ENCODE results near the gene DSCAM.

DSCAM gene

GRCh38 chr21:40641042-40641441 lies 205.9 kb downstream of the DSCAM start:
- DNase-seq = no peak

GRCh38 chr21:40640266-40640789 lies 206.6 kb downstream of the DSCAM start:
- no peak for DNase-seq

GRCh38 chr21:40639616-40640194 lies 207.3 kb downstream of the DSCAM start:
- DNase-seq = no peak

- no peak for DNase-seq
Measured at GRCh38 chr21:40638466-40639251, 208.3 kb downstream of the DSCAM start.

GRCh38 chr21:40636026-40636425 lies 210.9 kb downstream of the DSCAM start:
- no peak for DNase-seq

- DNase-seq = no peak
Measured at GRCh38 chr21:40635391-40635790, 211.6 kb downstream of the DSCAM start.

- no peak for DNase-seq
Measured at GRCh38 chr21:40634141-40634540, 212.8 kb downstream of the DSCAM start.

GRCh38 chr21:40633048-40633447 lies 213.9 kb downstream of the DSCAM start:
- no peak for DNase-seq

- no peak for DNase-seq
Measured at GRCh38 chr21:40631211-40631610, 215.7 kb downstream of the DSCAM start.

GRCh38 chr21:40625991-40626390 lies 221.0 kb downstream of the DSCAM start:
- no peak for DNase-seq

GRCh38 chr21:40623528-40623927 lies 223.4 kb downstream of the DSCAM start:
- DNase-seq = no peak

GRCh38 chr21:40622531-40622930 lies 224.4 kb downstream of the DSCAM start:
- no peak for DNase-seq

GRCh38 chr21:40620386-40621145 lies 226.4 kb downstream of the DSCAM start:
- no peak for DNase-seq

GRCh38 chr21:40618191-40618973 lies 228.6 kb downstream of the DSCAM start:
- DNase-seq = no peak

- DNase-seq = no peak
Measured at GRCh38 chr21:40616377-40616704, 230.6 kb downstream of the DSCAM start.

GRCh38 chr21:40615505-40616376 lies 231.2 kb downstream of the DSCAM start:
- no peak for DNase-seq

GRCh38 chr21:40613546-40614030 lies 233.4 kb downstream of the DSCAM start:
- no peak for DNase-seq

GRCh38 chr21:40610345-40610744 lies 236.6 kb downstream of the DSCAM start:
- no peak for DNase-seq

GRCh38 chr21:40606341-40606740 lies 240.6 kb downstream of the DSCAM start:
- no peak for DNase-seq

- DNase-seq = no peak
Measured at GRCh38 chr21:40605094-40605493, 241.9 kb downstream of the DSCAM start.

- no peak for DNase-seq
Measured at GRCh38 chr21:40603774-40604173, 243.2 kb downstream of the DSCAM start.

- DNase-seq = no peak
Measured at GRCh38 chr21:40602080-40602479, 244.9 kb downstream of the DSCAM start.
